K562 (cell line): ENCODE data around the gene ITK. TPM values are rescaled to one million over a fixed set of nuclear protein-coding genes. Genes with fewer than 3 reads are reported as not detected.

Experiments used
- ATAC-seq: fragments of 200-7000 bp; cut with Tn5 transposase; 3 replicates; pipeline ENCODE4 v1.9.1; 2020; ENCODE audit warnings: moderate library complexity
- BruUV-seq: library from RNA; stranded (reverse); fragments of 400-500 nt; replicated peaks from 2 replicates; lab custom pipeline; 2021; lab: Mats Ljungman, UMichigan
- CTCF ChIA-PET: fragments of 300-600 bp; formaldehyde crosslinking; extraction: SDS; loops from one replicate; lab custom pipeline; 2021; ENCODE audit warnings: low intra/inter-chr PET ratio; lab: Yijun Ruan, JAX
- POLR2A ChIA-PET: fragments of 300-600, 350-650 bp; sonication (Branson Sonifier 250); formaldehyde crosslinking; extraction: SDS; loops from one replicate; lab custom pipeline; 2021; ENCODE audit warnings: antibody characterized with exemption, inconsistent platforms; lab: Yijun Ruan, JAX
- DNase-seq, 4 experiments: peaks; one replicate each; pipeline versions ENCODE4 v3.0.0 to v3.0.0-alpha.2; 2011 to 2018; ENCODE audit warnings: low spot score in 3 of 4, mixed read lengths in 3 of 4; ENCODE audit errors: extremely low read depth in 1 of 4
- FAIRE-seq: peaks from 2 replicates; lab custom pipeline; 2011; peaks lifted over from hg19 to GRCh38; lab: Jason Lieb, UNC
- H2AFZ ChIP-seq: 2 replicates; pipeline ENCODE4 v1.6.0; 2011; ENCODE audit warnings: low read depth, low read length, control low read depth, inconsistent platforms
- H3K27ac ChIP-seq: fragments of 200-600 bp; 3 replicates; pipeline ENCODE4 v1.8.0; 2011; ENCODE audit warnings: low read depth, mild to moderate bottlenecking, control low read depth, inconsistent platforms, low read length, moderate library complexity, mixed read lengths; ENCODE audit errors: extremely low read depth
- H3K27me3 ChIP-seq, 2 experiments: fragments of 300-600 bp in 1 of 2; 2 replicates in 1 of 2; 3 replicates in 1 of 2; pipeline versions ENCODE4 v1.6.0 to v1.8.0; 2011; ENCODE audit warnings: inconsistent platforms in 2 of 2, low read length in 2 of 2, mild to moderate bottlenecking in 1 of 2, mixed read lengths in 1 of 2, moderate library complexity in 1 of 2; ENCODE audit not compliant: control insufficient read depth in 2 of 2, insufficient read depth in 2 of 2
- H3K36me3 ChIP-seq: fragments of 300-600 bp; 3 replicates; pipeline ENCODE4 v1.8.0; 2011; ENCODE audit warnings: mild to moderate bottlenecking, low read length, inconsistent platforms; ENCODE audit not compliant: control insufficient read depth, insufficient read depth
- H3K4me1 ChIP-seq, 2 experiments: fragments of 200-600 bp in 1 of 2; replicated peaks in 1 of 2; 2 replicates in 1 of 2; 3 replicates in 1 of 2; pipeline versions ENCODE4 v1.5.1 to v1.8.0; 2011; ENCODE audit warnings: inconsistent platforms in 2 of 2, low read length in 2 of 2, mild to moderate bottlenecking in 1 of 2, mixed read lengths in 1 of 2, moderate library complexity in 1 of 2; ENCODE audit not compliant: control insufficient read depth in 2 of 2, insufficient read depth in 2 of 2
- H3K4me2 ChIP-seq: 2 replicates; pipeline ENCODE4 v1.6.1; 2011; ENCODE audit warnings: low read length, control low read depth, inconsistent platforms, mixed read lengths; ENCODE audit not compliant: insufficient read depth
- H3K4me3 ChIP-seq: fragments of 200-600 bp; sonication (generic), shearing (Covaris generic); 2 replicates; pipeline ENCODE4 v1.5.1; 2016; ENCODE audit warnings: control low read depth, inconsistent platforms
- H3K79me2 ChIP-seq: fragments of 200-600 bp; 3 replicates; pipeline ENCODE4 v1.8.0; 2011; ENCODE audit warnings: low read length, inconsistent platforms; ENCODE audit not compliant: control insufficient read depth, insufficient read depth
- H3K9ac ChIP-seq, 2 experiments: 2 replicates each; pipeline versions ENCODE4 v1.6.0 to v1.6.1; 2011; ENCODE audit warnings: low read depth in 2 of 2, low read length in 2 of 2, control low read depth in 1 of 2, inconsistent platforms in 1 of 2, mild to moderate bottlenecking in 1 of 2, mixed read lengths in 1 of 2; ENCODE audit not compliant: insufficient read depth in 1 of 2
- H3K9me1 ChIP-seq: one replicate; pipeline ENCODE4 v1.6.0; 2011; ENCODE audit warnings: inconsistent platforms, mild to moderate bottlenecking, low read length, moderate library complexity; ENCODE audit not compliant: control insufficient read depth, insufficient read depth
- H3K9me3 ChIP-seq: replicated peaks from 2 replicates; pipeline ENCODE4 v1.5.1; 2011; ENCODE audit warnings: low read depth, low read length, inconsistent platforms; ENCODE audit not compliant: control insufficient read depth, insufficient read depth
- H4K20me1 ChIP-seq: replicated peaks from 2 replicates; pipeline ENCODE4 v1.6.1; 2011; ENCODE audit warnings: low read length, inconsistent platforms, mixed read lengths; ENCODE audit not compliant: control insufficient read depth, insufficient read depth
- DACH1 ChIP-seq: fragments of 450-650 bp; IDR thresholded peaks from 2 replicates; pipeline ENCODE4 v1.6.1; 2018; ENCODE audit not compliant: partially characterized antibody
- ERF ChIP-seq: fragments of 450-650 bp; formaldehyde crosslinking; IDR thresholded peaks from 2 replicates; pipeline ENCODE4 v1.4.0; 2020; ENCODE audit warnings: mild to moderate bottlenecking, mixed read lengths
- GTF3C2 ChIP-seq: IDR thresholded peaks from 3 replicates; pipeline ENCODE4 v1.6.1; 2011; ENCODE audit warnings: borderline replicate concordance, mild to moderate bottlenecking, moderate library complexity; ENCODE audit not compliant: insufficient read length; ENCODE audit errors: extremely low read depth
- KDM4B ChIP-seq, 2 experiments: fragments of 450-650 bp in 1 of 2; sonication (generic) in 1 of 2; IDR thresholded peaks; 2 replicates each; pipeline ENCODE4 v1.6.1; 2016 to 2017; ENCODE audit warnings: borderline replicate concordance in 2 of 2, antibody characterized with exemption in 1 of 2, low read depth in 1 of 2, mild to moderate bottlenecking in 1 of 2
- NFXL1 ChIP-seq: fragments of 450-650 bp; formaldehyde crosslinking; IDR thresholded peaks from 2 replicates; pipeline ENCODE4 v1.4.0; 2021; ENCODE audit warnings: mild to moderate bottlenecking
- TSHZ1 ChIP-seq: fragments of 250-450 bp; sonication (Bioruptor Pico); IDR thresholded peaks from 2 replicates; pipeline ENCODE4 v1.4.0; 2020; ENCODE audit warnings: mild to moderate bottlenecking, moderate library complexity
- ZNF282 ChIP-seq: sonication (generic); formaldehyde crosslinking; IDR thresholded peaks from 2 replicates; pipeline ENCODE4 v1.8.1; 2023; ENCODE audit warnings: missing genetic modification reagents
- WGBS: fragments of 100-300 bp; shearing (Covaris generic); methylation state at CpG from one replicate; pipeline ENCODE4 v1.1.6; 2016; ENCODE audit warnings: low coverage, mixed read lengths; ENCODE audit not compliant: insufficient coverage; ENCODE audit errors: missing lambda C conversion rate; 5-methylcytosine and 5-hydroxymethylcytosine counted together
- in situ Hi-C: fragments of 300-500 bp; cut with MboI; formaldehyde crosslinking; loops from 4 replicates; pipeline ENCODE4 v1.15.0; 2018; ENCODE audit warnings: inconsistent platforms, mixed read lengths
- intact Hi-C: fragments of 100-400 bp; cut with micrococcal nuclease; formaldehyde crosslinking; loops from 2 replicates; pipeline ENCODE4 v1.14.2; 2022
- polyA plus RNA-seq, 8 experiments: library from polyadenylated mRNA; depleted of rRNA in 4 of 8; stranded (reverse) in 5 of 8; unstranded in 3 of 8; fragments of >200 nt; fragmentation: Nextera tagmentation in 2 of 8; fragmentation: Illumina TruSeq in 1 of 8; extraction: Ambion mirVana in 2 of 8; extraction: Trizol in 1 of 8; gene quantifications; 2 replicates each; pipeline versions ENCODE4 v1.2.1 to v1.2.3, GENCODE V29; 2011 to 2014; ENCODE audit warnings: inconsistent platforms in 1 of 8, missing spikeins in 1 of 8
- total RNA-seq, 7 experiments: library from RNA; depleted of rRNA in 6 of 7; stranded (reverse); fragments of >200 nt in 6 of 7; fragmentation: Illumina TruSeq in 2 of 7; extraction: Trizol in 2 of 7; gene quantifications; 2 replicates each; pipeline versions ENCODE4 v1.2.1 to v1.2.3, GENCODE V29; 2011 to 2021; ENCODE audit warnings: low replicate concordance in 1 of 7

The ITK gene
- total and polyA plus RNA-seq, 9 of the 15 experiments (the other 6 are each of a cell fraction or from before 2014, with no cell fraction given) = 0.04 to 0.75 TPM; not detected in 7

- no peaks in the 10 kb centered on the region for H3K36me3 ChIP-seq
- no peak for ATAC-seq
Measured at GRCh38 chr5:157187046-157187754, 6.6 kb downstream of the ITK start.

GRCh38 chr5:157188270-157188669 is 7.6 kb downstream of the ITK start:
- no peak for DNase-seq
- intact Hi-C loops = no loop called here
- TF ChIP-seq ZNF282 (CRISPR knock-in tag) = no peak
- TF ChIP-seq GTF3C2 = no peak
- TF ChIP-seq NFXL1 = no peak
- TF ChIP-seq TSHZ1 (CRISPR knock-in tag) = no peak
- no peak for TF ChIP-seq KDM4B (IDR thresholded peaks at IDR 0.05; ENCODE audit: borderline replicate concordance in 2 of 2, low read depth in 1 of 2)
- TF ChIP-seq ERF = no peak

More at GRCh38 chr5:157187046-157187754, 6.6 kb downstream of the ITK start:
- DNase-seq (no peak), FAIRE-seq (no peak)
- H3K79me2 ChIP-seq = no peaks in the 10 kb centered on the region
- H3K27me3 ChIP-seq = no peaks in the 10 kb centered on the region; a peak in 1 of 5 replicates
- no peak overlapping the region for H2AFZ ChIP-seq
- no peaks in the 10 kb centered on the region for H3K4me1 ChIP-seq
- no peak for TF ChIP-seq DACH1
- no peaks in the 10 kb centered on the region for H3K9me3 ChIP-seq
- H3K9me1 ChIP-seq = no peaks in the 10 kb centered on the region
- WGBS = 1% methylated on average over 5 of the region's 5 CpGs
- POLR2A ChIA-PET = interaction anchor here (0.6 kb wide), 1 partner anchor 31 kb away, joined by 3 read pairs; no protein-coding TSS in a partner anchor
- in situ Hi-C loops (no loop called here), intact Hi-C loops (no loop called here)
- BruUV-seq = no TSS peak
- H3K4me3 ChIP-seq = no peak overlapping the region
- no peaks in the 10 kb centered on the region for H4K20me1 ChIP-seq
- H3K27ac ChIP-seq = no peak overlapping the region
- H3K4me2 ChIP-seq = no peak overlapping the region
- H3K9ac ChIP-seq = no peak overlapping the region
- CTCF ChIA-PET = no interaction called here

More at GRCh38 chr5:157188270-157188669, 7.6 kb downstream of the ITK start:
- no peak overlapping the region for H3K9ac ChIP-seq
- H3K27ac ChIP-seq = no peak overlapping the region
- no peaks in the 10 kb centered on the region for H3K9me1 ChIP-seq
- no peaks in the 10 kb centered on the region for H3K4me1 ChIP-seq
- H3K27me3 ChIP-seq = no peaks in the 10 kb centered on the region; a peak in 1 of 5 replicates
- ATAC-seq (no peak), FAIRE-seq (no peak)
- ChIA-PET POLR2A (no interaction called here), CTCF (no interaction called here)
- BruUV-seq = no TSS peak
- no peaks in the 10 kb centered on the region for H3K9me3 ChIP-seq
- in situ Hi-C loops = no loop called here
- no peak overlapping the region for H3K4me2 ChIP-seq
- no peak overlapping the region for H3K4me3 ChIP-seq
- H3K36me3 ChIP-seq = no peaks in the 10 kb centered on the region
- no peaks in the 10 kb centered on the region for H3K79me2 ChIP-seq
- no peaks in the 10 kb centered on the region for H4K20me1 ChIP-seq
- no peak overlapping the region for H2AFZ ChIP-seq
